Astrocyte (in vitro differentiated cells and primary cell): ENCODE results near the gene STKLD1.

ENCODE experiments used
- EZH2 ChIP-seq: IDR thresholded peaks from 2 replicates; pipeline ENCODE4 v1.6.1; 2012; ENCODE audit warnings: mild to moderate bottlenecking, low read length, inconsistent platforms; ENCODE audit not compliant: insufficient read depth
- TF ChIP-seq, protein P1 (sequence below): IDR thresholded peaks from 2 replicates; pipeline ENCODE4 v1.5.1; 2011; ENCODE audit warnings: low read depth, mild to moderate bottlenecking, inconsistent platforms, low read length, moderate library complexity; ENCODE audit not compliant: insufficient read depth

- no peak for TF ChIP-seq EZH2
- TF ChIP-seq, protein P1, sequence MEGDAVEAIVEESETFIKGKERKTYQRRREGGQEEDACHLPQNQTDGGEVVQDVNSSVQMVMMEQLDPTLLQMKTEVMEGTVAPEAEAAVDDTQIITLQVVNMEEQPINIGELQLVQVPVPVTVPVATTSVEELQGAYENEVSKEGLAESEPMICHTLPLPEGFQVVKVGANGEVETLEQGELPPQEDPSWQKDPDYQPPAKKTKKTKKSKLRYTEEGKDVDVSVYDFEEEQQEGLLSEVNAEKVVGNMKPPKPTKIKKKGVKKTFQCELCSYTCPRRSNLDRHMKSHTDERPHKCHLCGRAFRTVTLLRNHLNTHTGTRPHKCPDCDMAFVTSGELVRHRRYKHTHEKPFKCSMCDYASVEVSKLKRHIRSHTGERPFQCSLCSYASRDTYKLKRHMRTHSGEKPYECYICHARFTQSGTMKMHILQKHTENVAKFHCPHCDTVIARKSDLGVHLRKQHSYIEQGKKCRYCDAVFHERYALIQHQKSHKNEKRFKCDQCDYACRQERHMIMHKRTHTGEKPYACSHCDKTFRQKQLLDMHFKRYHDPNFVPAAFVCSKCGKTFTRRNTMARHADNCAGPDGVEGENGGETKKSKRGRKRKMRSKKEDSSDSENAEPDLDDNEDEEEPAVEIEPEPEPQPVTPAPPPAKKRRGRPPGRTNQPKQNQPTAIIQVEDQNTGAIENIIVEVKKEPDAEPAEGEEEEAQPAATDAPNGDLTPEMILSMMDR, result no peak
Measured at GRCh38 chr9:133397370-133397769, 21.2 kb downstream of the STKLD1 start.
